ENCODE results near the gene GLTPD2.
A peak's percentile ranks its signal among the peaks of the same experiment; 100 is the strongest.

The GLTPD2 gene

DNA sequence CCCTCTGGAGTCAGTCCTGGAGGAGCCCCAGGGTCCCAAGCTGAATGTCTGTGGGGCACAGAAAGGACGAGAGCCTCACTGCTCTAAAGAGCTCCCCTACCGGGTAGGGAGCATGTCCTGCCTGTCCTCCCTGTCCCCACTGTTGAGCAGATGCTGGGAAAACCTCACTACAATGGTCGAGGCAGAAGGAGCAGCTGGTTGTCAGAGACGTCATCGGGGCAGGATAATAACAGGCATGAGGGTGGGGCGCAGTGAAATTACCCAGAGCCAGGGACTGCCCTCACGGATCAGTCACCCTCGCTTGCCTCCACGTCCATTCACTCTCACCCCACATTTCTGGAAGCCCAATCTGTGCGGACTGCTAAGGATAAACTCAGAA is 16.5 kb upstream of the GLTPD2 start:
- DNase-seq = no peak

DNA sequence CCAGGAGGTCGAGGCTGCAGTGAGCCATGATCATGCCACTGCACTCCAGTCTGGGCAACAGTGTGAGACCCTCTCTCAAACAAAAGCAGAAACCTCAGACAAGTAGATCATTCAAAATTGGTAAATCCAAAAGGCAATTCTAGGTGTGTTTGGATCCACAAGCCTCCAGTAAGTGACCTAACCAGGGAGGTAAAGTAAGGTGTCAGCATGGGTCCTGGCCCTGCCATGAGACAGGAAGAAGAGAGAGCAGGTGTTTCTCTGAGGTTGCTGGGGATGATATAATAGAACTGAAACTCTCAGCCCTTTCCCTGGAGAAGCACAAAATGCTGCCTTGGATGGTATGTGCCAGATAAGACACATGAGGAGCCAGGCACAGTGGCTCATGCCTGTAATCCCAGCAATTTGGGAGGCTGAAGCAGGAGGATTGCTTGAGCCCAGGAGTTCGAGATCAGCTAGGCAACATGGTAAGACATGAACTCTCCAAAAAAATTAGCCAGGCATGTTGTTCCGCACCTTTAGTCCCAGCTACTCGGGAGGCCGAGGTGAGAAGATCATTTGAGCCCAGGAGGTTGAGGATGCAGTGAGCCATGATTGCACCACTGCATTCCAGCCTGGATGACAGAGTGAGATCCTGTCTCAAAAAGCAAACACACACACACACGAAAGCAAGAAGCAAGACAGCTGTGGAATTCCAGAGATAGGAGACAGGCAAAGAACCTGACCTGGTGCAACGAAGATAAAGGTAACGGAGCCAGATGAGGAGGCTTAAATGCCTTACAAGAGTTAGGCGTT is 10.6 kb upstream of the GLTPD2 start:
- DNase-seq = no peak

DNA sequence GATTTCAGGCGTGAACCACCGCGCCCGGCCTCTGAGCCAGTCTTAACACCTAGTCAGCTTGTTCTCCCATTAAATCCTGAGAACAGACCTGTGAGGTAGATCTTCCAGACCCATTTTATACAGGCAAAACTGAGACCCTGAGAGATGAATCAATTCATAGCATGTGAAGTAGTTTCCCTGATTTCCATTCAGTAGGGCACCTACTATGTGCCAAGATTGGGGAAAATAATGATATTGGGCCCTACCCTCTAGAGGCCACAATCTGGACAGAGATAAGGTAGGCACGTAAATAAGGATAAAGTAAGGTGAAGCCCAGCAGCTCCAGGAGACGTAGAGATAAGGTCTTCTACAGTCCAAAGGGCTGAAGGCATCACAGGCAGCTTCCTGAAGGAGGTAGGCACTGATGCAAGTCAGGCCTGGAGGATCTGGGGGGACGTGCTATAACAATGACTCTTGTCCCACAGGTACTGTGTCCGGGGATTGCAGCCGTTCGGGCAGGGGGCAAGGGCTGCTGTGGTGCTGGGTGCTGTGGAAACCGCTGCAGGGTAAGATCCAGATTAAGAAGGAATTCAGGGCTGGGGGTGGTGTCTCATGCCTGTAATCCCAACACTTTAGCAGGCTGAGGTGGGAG is 8.3 kb upstream of the GLTPD2 start:
- DNase-seq = no peak

DNA sequence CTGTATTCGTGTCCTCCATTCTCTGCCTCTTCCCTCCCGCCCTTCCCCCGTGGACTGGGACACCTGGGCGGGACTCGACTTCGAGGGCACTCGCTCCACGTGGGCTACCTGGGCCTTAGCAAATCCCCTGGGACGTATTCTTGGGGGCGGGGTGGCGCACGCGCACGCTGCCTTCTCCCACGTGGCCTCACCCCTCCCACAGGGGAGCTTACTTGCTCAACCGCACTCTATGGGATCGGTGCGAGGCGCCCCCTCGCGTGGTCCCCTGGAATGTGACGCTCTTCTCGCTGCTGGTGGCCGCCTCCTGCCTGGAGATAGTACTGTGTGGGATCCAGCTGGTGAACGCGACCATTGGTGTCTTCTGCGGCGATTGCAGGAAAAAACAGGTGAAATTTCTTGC is 6.1 kb upstream of the GLTPD2 start:
- peak; percentile 30 for DNase-seq

DNA sequence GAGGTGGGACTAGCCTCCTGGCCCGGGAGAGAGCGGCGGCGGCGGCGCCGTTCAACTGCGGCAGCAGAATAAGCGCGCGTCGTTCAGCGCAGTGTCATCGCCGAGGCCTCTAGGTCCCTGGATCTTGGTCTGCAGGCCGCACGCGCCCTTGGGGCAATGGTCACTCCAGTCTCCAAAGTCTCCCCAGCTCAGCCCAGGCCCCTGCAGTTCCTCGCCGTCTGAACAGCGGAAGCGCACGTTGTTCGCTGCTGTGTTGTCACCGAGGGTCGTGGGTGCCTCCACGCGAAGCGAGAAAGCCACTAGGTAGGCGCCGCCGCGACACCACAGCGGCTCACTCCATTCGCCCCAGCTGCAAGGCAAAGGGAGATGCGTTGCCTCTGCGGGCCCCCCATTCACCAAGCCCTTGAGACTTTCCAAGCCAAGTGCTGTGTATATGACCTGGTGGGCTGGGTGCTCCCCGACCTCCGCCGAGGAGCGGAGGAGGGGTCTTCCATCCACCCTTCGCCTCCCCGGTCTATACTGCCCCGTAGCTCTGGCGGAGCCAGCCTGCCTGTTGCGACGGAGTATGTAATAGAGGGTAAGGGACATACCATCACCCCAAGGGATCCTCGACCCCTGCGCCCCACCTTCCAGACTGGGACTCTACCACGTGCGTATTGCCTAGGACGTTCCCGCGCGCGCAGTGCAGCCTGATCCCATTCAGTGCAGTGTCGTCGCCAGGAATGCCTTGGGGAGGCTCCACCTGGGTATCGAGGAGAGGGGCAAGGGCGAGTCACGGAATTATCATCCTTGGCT is 3.3 kb upstream of the GLTPD2 start:
- no peak for DNase-seq

DNA sequence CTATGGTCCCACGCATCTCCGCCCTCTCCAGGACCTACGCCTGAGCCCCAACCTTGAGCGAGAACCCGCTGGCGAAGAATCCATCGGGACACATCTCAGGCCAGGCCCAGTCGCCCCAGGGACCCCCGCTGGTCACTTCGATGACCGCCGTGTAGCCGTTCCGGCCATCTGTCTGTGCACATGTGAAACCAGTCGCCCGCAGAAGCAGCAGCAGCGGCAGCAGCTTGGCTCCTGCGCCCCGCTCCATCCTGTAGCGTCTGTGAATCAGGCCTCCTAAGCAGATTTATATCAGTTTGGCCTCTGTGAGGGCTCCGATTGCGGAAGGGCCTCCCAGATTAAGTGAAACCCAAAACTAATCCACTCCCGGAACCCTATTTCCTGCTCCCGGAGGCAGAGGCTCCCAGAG is 2.7 kb upstream of the GLTPD2 start, which contains the start of gene VMO1:
Gene VMO1 (minus strand): TSS at position 259 of the 406 bp plus-strand sequence. CDS start 12 bp downstream, at position 247.
- no peak for DNase-seq

DNA sequence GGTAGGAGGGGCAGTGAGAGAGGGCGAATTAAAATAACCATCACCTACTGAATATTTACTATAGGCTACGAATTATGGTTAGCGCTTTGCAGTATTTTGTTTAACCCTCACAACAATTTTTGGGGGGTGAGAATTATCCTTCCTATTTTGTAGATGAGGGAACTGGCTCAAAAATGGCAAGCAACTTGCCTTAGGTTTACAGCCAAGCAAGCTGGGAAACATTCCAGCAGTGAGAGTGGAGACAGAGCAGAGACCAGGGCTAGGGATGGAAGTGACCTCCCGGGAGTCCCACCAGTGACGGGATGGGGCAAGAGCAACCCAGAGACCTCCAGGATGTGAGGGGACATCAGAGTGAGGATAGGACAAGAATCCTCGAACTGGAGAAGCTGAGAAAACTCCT is 2.2 kb upstream of the GLTPD2 start:
- no peak for DNase-seq

DNA sequence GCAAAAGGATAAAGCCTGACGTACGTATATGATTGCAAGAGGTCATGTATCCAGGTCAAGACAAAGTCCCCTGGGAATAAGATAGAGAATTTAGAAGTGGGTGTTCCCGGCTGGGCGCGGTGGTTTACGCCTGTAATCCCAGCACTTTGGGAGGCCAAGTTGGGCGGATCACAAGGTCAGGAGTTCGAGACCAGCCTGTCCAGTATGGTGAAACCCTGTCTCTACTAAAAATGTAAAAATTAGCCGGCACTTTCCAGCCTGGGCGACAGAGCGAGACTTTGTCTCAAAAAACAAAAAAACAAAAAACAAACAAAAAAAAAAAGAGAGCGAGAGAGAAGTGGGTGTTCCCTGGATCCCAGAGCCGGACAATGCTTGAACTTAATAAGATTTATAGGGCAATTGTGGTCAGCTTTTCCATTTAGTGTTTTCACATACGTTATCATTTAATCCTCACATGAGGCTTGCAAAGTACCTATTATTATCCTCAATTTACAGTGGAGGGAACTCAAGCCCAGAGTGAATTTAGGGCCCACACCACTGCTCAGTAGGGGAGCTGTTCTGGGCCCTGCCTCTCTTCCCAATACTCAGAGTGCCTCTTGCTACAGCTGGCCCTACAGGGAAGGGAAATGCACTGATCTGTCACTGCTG is 481 bp upstream of the GLTPD2 start:
- no peak for DNase-seq

DNA sequence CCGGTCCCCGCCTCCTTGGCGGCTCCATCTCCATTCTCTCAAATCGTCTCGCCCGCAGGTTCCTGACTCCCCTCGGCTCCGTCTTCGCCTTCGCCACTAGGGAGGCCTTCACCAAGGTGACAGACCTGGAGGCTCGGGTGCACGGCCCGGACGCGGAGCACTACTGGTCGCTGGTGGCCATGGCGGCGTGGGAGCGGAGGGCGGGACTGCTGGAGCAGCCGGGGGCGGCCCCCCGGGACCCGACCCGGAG is 862 bp downstream of the GLTPD2 start:
- DNase-seq = no peak

DNA sequence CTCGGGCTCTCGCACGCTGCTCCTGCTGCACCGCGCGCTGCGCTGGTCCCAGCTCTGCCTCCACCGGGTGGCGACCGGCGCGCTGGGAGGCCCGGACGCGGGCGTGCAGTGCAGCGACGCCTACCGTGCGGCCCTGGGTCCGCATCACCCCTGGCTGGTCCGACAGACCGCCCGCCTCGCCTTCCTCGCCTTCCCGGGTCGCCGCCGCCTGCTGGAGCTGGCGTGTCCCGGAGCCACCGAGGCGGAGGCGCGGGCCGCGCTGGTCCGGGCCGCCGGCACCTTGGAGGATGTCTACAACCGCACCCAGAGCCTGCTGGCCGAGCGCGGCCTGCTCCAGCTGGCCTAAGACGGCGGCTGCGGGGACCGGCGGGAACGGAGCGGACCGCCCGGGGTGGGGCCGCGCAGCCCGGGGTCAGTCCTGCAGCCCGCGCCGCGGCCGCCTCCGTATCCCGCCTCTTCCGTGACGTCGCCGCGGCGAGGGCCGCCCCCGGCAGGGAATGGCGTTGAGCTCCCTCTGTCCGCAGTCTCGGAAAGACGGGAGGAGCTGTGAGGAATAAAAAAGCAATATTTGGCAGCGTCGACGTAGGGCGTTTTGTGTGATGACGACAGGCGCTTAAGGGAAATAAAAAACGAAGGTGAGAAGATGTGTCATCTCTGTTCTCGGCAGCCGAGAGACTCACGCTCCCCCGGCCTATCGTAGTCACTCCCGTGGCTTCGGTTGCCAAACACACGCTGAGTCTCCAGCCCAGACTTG is 1.4 kb downstream of the GLTPD2 start:
- peak; percentile 82 for DNase-seq

DNA sequence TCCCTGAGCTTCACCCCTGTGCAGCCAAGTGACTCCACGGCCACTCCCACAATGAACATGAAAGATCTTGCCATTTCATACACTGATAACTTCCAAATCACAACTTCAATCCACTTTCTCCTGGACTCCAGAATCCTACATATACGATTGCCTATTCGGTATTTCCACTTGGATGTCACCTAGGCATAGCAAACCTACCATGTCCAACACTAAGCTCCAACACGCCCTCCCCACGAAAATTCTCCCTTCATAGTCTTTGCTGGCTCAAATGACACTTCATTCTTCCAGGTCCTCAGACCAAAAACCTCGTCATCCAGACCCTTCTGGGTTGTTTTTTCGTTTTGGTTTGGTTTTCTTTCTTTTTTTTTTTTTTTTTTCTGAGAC is 1.9 kb downstream of the GLTPD2 start:
- DNase-seq = no peak

DNA sequence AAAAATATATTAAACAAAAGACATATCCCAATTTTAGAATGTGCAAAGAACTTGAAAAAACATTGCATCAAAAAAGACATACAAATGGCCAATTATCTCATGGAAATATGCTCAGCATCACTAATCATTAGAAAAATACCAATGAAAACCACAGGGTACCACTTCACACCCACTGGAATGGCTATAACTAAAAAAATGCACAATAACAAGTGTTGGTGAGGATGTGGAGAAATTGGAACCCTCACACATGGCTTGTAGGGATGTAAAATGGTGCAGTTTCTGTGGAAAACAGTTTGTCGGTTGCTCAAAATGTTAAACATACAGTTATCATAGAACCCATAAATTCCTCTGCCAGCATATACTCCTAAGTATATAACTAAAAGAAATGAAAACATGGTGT is 6.4 kb downstream of the GLTPD2 start:
- no peak for DNase-seq

DNA sequence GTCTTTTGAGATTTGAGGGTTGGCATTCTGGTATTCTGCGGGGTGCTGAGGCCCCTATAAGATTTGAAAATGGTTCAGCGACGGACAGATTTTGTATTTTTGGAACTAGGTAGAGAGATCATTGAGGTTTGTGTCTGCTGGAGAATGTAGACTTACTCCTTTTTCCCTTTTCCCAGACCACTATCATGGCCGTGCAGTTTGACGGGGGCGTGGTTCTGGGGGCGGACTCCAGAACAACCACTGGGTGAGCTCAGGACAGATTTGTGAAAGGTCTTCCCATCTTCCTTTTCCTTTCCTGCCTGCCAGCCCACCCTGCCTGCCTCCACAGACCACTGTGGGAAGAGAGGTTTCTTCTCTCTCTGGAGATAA is 7.8 kb downstream of the GLTPD2 start:
- peak; percentile 42 for DNase-seq

DNA sequence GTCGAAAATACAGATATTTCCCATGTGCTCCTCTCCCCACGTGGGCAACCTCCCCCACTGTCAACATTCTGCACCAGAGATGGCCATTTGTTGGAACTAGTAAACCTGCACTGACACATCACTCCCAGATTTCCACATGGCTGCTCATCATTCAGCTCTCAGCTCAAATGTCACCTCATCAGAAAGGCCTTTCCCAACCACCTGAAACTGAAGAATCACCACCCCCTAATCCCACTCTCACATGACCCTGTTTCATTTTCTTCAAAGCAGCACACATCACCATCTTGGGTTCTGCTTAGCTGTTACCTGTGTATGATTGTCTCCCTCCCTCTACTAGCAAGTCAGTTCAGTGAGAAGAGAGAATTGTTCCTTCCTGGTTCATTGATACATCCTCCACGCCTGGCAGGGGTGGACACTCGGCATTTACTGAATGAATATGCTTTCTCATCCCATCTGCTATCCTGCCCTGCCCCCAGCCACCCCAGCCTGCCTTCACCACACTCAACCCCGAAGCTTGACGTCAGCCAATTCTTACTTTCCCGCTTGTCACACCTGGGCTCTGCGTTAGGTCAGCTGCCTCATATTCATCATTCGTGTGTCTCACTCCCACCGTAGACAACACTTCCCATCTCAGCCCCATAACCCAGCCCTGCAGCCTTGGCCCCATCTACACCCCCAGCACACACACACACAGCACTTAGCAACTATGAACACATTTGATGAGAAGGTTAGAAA is 11.9 kb downstream of the GLTPD2 start:
- no peak for DNase-seq

DNA sequence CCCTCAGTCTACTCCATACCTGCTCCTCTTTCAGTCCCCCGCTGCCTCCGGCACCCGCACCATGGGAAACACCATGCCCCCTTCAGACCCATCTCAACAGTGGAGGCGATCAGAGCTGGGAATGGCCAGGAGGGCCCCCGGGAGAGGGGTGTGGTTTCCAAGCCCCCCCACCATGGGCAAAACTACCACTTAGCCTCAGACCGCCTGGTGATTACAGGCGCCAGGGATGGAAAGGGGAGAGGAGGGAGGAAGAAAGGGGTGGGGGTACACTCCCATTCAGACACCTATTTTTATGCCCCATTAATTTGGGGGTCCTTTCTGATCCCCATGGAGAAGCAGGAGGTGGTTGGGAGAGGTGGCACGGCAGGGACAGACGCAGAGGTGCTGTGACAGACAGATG is 13.5 kb downstream of the GLTPD2 start, which contains the start of gene C17orf114:
Gene C17orf114 (minus strand): TSS at position 101 of the 400 bp plus-strand sequence.
- DNase-seq = no peak

DNA sequence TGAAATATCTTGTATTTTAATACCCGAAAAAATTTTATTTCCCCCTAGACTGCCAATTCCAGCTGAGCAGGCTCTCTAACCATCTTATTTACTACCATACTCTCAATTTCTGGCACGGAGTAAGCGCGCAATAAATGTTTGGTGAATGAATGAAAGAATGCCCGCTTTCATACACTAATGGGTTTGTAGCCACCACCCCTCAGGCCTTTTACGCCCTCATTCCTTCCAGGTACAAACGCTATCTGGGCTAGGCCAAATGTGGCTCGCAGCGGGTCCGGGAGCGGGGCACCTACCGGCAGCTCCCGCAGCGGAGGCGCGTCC is 17.7 kb downstream of the GLTPD2 start:
- DNase-seq = no peak

DNA sequence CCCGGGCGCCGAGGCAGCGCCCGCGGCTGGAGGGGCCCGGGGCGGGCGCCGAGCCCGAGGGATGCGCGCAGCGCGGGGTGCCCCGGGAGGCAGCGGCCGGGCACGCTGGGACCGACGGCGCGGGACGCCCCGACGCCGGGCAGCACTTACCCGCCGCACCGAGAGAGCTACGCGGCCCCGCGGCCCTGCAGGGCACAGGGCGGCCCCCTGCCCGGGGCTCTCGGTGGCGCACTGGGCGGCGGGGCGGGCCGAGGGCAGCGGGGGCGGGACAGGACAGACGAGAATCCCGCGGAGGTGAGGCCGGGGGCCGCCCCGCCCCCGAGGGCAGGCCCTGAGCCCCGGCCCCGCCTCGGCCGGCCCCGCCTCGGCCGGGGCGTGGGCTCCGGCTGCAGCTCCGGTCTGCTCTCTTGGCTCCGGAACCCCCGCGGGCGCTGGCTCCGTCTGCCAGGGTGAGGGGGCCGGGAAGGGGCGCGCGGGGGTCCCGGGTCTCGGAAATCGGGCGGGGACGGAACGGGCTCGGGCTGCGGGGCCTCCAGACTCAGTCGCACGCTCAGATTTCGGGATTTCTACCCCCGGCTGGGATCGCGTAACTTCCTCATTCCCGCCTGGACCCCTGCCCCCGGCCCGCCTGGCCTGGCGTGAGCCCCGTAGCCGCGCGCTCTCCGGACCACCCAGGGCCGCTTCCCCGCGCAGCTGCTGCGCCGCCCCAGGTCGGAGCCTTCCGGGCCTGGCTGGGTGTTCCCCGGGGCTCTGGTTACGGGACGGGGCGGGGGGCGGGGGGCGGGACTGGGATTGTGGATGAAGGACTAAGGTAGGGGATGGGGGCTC is 18.2 kb downstream of the GLTPD2 start, which contains the start of gene PLD2:
Gene PLD2 (plus strand): TSS at position 376 of the 828 bp plus-strand sequence. CDS start 621 bp downstream, outside the sequence.
- peak; percentile 92 for DNase-seq

DNA sequence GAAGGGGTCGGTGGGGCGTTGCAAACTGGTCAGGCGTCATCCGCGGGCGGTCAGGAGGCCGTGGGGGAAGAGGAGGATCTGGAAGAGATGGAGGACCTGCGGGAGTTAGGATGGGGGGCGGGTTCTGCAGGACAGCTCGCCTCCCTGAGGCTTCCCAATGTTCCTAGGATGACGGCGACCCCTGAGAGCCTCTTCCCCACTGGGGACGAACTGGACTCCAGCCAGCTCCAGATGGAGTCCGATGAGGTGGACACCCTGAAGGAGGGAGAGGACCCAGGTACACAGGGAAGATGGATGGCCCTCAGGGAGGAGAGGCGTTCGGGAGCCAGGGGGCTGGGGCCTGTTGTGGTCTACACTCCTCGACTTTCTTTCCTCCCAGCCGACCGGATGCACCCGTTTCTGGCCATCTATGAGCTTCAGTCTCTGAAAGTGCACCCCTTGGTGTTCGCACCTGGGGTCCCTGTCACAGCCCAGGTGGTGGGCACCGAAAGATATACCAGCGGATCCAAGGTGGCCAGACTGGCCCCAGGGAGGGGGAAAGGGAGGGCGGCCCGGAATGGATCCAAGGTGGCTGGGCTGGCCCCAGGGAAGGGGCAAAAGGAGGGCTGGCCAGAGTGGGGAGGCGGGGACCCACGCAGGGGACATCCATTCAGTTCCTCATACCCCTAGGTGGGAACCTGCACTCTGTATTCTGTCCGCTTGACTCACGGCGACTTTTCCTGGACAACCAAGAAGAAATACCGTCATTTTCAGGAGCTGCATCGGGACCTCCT is 19.0 kb downstream of the GLTPD2 start:
- no peak for DNase-seq

DNA sequence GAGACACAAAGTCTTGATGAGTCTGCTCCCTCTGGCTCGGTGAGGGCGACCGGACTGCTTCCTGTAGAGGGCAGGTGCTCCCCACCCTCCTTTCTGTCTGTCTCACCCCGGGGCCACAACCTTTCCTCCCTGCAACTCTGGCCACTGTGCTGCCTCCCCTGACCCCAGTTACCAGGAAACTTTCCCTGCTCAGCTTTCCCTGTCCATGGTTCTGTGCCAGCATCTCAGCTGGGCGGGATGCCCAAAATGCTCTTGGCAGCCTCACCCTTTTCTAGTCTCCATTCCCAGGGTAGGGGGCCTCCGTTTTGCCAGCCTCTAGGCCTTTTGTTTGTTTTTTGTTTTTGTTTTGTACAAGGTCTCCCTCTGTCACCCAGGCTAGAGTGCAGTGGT is 19.6 kb downstream of the GLTPD2 start:
- DNase-seq = no peak

DNA sequence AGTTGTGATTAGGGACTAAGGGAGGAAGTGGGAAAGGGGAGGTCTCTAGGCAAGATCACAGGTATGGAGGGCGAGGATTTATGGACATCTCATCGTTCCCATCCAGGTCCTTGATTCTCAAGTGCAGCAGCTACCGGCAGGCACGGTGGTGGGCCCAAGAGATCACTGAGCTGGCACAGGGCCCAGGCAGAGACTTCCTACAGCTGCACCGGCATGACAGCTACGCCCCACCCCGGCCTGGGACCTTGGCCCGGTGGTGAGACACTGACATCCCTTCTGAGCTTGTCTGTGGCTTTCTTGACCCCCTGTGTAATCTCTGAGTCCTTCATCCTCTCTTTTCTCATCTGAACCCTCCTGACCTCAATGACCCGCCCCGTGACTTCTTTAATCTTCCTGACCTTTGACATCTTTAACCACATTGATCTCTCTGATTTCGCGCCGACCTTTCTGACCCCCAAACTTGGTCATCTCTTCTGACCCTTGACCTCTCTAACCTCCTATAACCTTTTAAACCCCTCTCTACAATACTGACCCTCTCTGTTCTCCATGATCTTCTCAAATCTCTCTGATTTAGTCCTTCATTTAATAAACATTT is 22.0 kb downstream of the GLTPD2 start:
- DNase-seq = no peak
